ENCODE results near the gene NPM3.

- no peak for TF ChIP-seq GABPA (IDR thresholded peaks at IDR 0.05 in 1 of 2, conservative IDR thresholded peaks at IDR 0.05 in 1 of 2)
- TF ChIP-seq TAF1 (conservative IDR thresholded peaks at IDR 0.05), result no peak
- no peak for TF ChIP-seq SP1 (IDR thresholded peaks at IDR 0.05)
- TF ChIP-seq CTCF (IDR thresholded peaks at IDR 0.05; ENCODE audit: low read depth, low read length, missing input control), result no peak
- no peak for TF ChIP-seq RAD21 (IDR thresholded peaks at IDR 0.05)
- no peak for TF ChIP-seq EGR1 (IDR thresholded peaks at IDR 0.05; ENCODE audit: low read depth in 2 of 2)
- TF ChIP-seq ZBTB33 (IDR thresholded peaks at IDR 0.05), result no peak
- TF ChIP-seq MAX (IDR thresholded peaks at IDR 0.05), result no peak
- TF ChIP-seq JUND (IDR thresholded peaks at IDR 0.05), result no peak
- no peak for TF ChIP-seq REST (IDR thresholded peaks at IDR 0.05)
- no peak for TF ChIP-seq FOXA2 (IDR thresholded peaks at IDR 0.05)
- TF ChIP-seq YY1 (IDR thresholded peaks at IDR 0.05), result no peak
- TF ChIP-seq FOXA1 (IDR thresholded peaks at IDR 0.05), result no peak
Measured at GRCh38 chr10:101826852-101827434, 43.7 kb upstream of the NPM3 start.
